ENCODE data around the gene PLXND1.

Gene PLXND1

GRCh38 chr3:129561619-129562248 is 44.7 kb downstream of the PLXND1 start:
- no peak for DNase-seq (ENCODE audit: low read depth)

- DNase-seq (ENCODE audit: low read depth), result no peak
Observed at GRCh38 chr3:129560911-129561594, 45.4 kb downstream of the PLXND1 start.

- no peak for DNase-seq (ENCODE audit: low read depth)
Observed at GRCh38 chr3:129560269-129560787, 46.1 kb downstream of the PLXND1 start.

GRCh38 chr3:129559565-129560079 is 46.9 kb downstream of the PLXND1 start:
- DNase-seq (ENCODE audit: low read depth), result no peak

- no peak for DNase-seq (ENCODE audit: low read depth)
Observed at GRCh38 chr3:129558772-129559564, 47.5 kb downstream of the PLXND1 start.

GRCh38 chr3:129558081-129558771 is 48.2 kb downstream of the PLXND1 start:
- DNase-seq (ENCODE audit: low read depth), result no peak

- DNase-seq (ENCODE audit: low read depth), result no peak
Observed at GRCh38 chr3:129557548-129557894, 49.0 kb downstream of the PLXND1 start.

GRCh38 chr3:129556890-129557547 is 49.5 kb downstream of the PLXND1 start:
- DNase-seq (ENCODE audit: low read depth), result no peak

- no peak for DNase-seq (ENCODE audit: low read depth)
Observed at GRCh38 chr3:129556358-129556695, 50.1 kb downstream of the PLXND1 start.

GRCh38 chr3:129555616-129556357 is 50.7 kb downstream of the PLXND1 start:
- DNase-seq (ENCODE audit: low read depth), result no peak

- no peak for DNase-seq (ENCODE audit: low read depth)
Observed at GRCh38 chr3:129555153-129555550, 51.3 kb downstream of the PLXND1 start.

GRCh38 chr3:129554356-129555152 is 51.9 kb downstream of the PLXND1 start:
- DNase-seq (ENCODE audit: low read depth), result no peak

GRCh38 chr3:129553719-129554118 is 52.8 kb downstream of the PLXND1 start:
- no peak for DNase-seq (ENCODE audit: low read depth)

GRCh38 chr3:129553171-129553570 is 53.3 kb downstream of the PLXND1 start:
- DNase-seq (ENCODE audit: low read depth), result no peak

- no peak for DNase-seq (ENCODE audit: low read depth)
Observed at GRCh38 chr3:129552287-129553050, 54.0 kb downstream of the PLXND1 start.

GRCh38 chr3:129549805-129550204 is 56.7 kb downstream of the PLXND1 start:
- no peak for DNase-seq (ENCODE audit: low read depth)

GRCh38 chr3:129549006-129549800 is 57.3 kb downstream of the PLXND1 start:
- no peak for DNase-seq (ENCODE audit: low read depth)
